GM19397 (cell line): Measurements from ENCODE around the gene OR5I1.
"Not testable (repeated sequence)": the region's sequence is repeated elsewhere in the genome, so short reads cannot be mapped to it uniquely, and the experiment has no call there.

ENCODE experiments used
- ATAC-seq: cut with Tn5 transposase; IDR thresholded peaks from one replicate; pipeline ENCODE4 v1.9.1; 2021; ENCODE audit warnings: mild to moderate bottlenecking, moderate library complexity; ENCODE audit not compliant: unreplicated experiment

The OR5I1 gene

DNA sequence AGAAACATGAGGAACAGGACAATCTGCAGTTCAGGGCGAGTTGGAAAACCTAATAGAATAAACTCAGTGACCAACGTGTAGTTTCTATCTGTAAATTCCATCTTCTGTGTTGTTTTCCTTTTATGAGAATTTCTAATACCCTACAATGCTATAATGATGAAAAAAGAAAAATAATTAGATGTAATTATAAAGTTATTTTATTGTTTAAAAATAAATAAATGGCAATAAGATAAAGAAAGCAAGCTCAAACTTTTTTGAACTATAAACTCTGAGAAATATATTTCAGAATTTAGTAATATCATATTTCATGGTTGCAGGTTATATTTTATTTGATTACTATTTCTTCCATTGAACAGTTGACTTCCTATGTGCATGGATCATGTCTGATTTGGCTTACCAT, at the start of gene OR5I1:
TSS of gene OR5I1 (minus strand) at position 101 of the 400 bp plus-strand sequence. CDS start at position 101, 0 bp downstream.
- ATAC-seq = no peak

DNA sequence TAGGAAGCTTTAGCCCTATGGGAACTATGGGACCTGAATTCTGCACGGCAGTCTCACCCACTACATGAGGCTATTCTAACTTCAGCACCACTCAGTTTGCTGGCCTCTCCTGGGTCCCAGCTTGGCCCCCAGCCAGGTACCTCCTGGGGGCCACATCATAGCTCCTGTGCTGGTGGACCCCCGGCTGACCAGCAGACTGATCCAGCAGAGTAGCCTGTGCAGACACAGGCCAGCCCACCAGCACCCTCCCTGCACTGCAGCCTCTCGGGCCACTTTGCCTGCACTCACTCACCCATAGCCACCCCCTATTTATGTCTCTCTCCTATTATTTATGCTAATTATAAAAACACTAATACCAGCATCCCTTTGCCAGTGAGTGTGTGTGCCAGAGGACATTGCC, 34.7 kb upstream of the OR5I1 start:
- no peak for ATAC-seq

DNA sequence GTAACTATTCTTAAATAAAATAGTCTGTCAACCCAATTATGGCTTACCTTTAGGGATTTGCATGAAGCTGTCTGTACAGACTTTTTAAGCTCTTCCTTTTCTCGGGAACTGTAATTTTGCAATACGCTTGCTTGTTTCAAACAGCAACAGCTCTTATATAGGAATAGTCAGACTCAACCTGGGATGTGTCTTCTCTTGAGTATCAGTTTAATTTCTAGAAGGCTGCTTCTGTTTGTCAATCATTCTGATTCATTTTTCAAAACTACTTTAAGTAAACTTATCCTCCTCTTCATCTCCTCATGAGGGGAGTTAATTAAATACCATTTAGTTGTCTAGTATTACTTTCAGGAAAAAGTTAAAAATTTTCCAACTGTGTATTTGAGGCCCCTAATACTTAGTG, 33.6 kb upstream of the OR5I1 start, which contains the start of gene OR10AG1:
TSS of gene OR10AG1 (minus strand) at position 101 of the 400 bp plus-strand sequence. CDS start at position 63, 38 bp downstream.
- ATAC-seq = no peak

DNA sequence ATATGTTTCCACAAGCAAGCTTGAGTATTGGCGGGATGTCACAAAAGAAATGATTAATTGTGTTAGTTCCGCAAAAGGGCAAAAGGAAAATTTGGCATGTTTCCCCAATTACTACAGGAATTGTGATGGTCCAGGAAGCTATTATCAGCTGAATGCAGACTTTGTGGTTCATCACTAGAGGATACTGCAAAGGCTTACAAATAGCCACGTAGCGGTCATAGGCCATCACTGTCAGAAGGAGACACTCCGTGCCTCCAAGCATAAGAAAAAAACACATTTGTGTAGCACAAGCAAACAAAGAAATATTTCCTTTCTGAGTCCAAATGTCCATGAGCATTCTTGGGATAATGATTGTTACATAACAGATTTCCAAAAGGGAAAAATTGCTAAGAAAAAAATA, 31.7 kb upstream of the OR5I1 start:
- ATAC-seq = no peak

DNA sequence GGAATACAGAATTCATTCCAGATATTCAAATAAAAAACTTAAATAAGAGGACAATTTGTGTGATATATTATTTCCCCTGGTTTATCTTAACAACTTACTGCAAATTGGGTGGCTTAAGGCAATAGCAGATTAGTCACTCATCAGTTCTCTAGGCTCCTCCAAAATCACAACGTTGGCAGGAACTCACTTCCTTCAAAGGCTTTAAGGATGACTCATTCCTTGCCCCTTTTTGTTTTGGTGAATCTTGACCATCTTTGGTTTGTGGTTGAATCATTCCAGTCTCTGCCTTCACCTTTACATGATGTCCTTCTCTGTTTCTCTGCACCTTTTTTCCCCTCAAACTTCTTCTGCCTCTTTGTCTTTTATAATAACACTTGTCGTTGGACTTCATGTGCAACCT, 30.2 kb upstream of the OR5I1 start:
- no peak for ATAC-seq

DNA sequence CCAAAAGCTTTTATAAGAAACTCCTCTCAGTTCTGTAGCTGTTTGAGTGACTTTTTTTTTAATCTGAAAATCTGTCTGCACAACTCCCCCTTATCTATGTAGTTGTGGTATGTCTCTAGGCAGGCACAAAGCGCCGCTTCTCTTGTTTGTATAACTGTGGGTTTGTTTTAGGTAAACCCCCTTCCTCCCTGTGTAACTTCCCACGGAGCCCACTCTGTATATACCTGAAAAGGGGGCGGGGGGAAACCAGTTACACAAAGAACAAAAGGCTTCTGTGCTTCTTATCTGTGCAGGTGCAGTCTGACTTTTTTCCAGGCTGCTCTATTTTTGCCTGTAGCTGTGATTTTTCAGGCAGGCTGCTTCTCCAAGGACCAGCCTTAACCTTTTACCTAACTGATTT, 20.3 kb upstream of the OR5I1 start:
- no peak for ATAC-seq

DNA sequence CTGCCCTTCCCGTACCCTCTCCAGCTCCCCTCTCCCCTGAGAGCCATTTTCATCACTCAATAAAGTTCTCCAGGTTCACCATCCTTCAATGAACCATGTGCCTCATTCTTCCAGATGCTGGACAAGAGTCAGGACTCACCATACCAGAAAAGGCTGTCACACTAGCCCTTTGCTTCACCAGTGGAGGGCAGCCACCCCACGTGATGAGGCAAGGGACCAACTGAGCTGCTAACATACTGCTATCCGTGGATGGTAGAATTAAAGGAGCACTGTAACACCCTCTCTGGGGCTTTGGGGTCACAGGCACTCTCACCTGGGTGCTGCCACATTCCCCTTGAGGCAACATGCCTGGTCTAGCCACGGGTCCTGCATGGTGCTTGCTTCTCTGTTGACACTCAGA, 13.1 kb upstream of the OR5I1 start:
- ATAC-seq = no peak

DNA sequence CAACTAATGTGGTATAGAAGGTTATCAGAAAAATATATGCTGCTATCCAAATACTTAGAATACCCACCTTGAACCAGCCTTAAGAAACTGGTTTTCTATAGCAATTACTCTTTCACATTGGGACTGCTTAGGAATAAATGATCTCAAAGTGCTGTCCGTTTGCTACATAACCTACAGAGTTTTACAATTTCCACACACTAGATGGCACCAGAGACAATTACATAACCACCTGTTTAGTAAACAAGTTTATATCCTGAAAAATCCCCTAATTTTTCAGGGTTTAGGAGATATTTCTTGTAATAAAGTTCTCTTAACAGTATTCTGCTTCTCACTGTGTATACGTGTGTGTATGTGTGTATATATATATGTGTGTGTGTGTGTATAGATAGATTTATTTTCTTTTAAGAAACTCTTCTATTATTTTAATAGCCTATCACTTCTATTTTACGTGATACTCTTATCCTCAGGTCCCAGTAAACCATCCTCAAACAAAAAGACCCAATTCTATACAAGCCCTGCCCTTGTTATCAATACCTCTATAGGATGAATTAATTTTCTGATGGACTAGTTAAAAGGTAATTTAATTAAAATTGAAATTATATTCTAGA, 6.7 kb upstream of the OR5I1 start:
- no peak for ATAC-seq

DNA sequence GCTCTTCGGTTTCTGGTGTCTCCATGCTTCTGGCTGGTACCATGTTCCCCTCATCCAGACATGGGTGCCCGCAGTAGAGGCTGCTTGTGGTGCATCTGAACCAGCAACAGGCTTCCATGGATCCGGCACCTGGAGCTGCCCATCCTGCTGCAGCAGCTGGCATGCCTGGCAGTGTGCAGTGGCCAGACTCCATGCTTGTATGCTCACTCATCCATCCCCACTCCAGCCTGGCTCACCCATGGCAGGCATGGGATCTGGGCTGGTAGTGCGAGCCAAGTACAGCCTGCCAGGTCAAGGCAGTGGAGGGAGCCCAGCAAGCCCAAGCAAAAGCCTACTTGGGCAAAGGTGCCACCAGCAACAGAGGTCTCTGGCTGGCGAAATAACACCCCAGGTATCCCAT, 15.7 kb downstream of the OR5I1 start:
- no peak for ATAC-seq

DNA sequence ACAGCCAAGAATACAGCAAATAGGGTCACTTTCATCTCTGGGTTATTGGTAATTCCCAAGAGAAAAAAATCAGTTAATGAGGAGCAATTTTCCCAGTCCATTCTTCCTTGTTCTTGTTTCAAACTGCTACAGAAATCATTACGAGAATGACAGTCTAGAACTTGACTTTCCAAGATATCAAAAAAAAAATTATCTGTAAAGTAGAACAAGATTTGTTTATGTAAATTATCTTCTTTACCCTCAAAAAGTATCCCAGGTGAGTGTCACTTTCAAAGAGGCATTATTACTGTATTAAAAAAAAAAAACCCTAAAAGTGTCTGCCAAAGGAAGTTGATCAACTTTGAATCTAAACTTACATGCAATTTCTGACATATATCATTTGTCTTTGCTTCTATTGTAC, 21.7 kb downstream of the OR5I1 start, which contains the start of gene OR5W2:
TSS of gene OR5W2 (minus strand) at position 101 of the 400 bp plus-strand sequence. CDS start at position 101, 0 bp downstream.
- no peak for ATAC-seq

DNA sequence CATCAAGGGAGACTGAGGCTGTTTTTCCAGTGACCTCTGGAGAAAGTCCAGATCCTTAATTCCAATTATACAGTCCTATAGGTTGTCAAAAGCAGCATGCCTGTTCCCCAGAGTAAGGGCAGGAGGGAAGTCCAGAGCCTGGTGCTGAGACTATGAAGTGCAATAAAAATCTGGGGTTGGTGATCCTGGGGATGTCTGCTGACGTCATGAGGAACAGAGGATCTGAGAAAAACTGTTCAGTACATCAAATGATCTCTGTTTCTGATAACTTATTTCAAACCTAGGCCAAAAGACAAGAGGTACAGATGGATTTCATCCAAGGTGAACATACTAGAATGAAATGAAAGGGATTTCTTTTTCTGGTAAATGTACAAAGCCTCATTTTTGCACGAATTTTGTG, 33.9 kb downstream of the OR5I1 start:
- ATAC-seq = no peak

DNA sequence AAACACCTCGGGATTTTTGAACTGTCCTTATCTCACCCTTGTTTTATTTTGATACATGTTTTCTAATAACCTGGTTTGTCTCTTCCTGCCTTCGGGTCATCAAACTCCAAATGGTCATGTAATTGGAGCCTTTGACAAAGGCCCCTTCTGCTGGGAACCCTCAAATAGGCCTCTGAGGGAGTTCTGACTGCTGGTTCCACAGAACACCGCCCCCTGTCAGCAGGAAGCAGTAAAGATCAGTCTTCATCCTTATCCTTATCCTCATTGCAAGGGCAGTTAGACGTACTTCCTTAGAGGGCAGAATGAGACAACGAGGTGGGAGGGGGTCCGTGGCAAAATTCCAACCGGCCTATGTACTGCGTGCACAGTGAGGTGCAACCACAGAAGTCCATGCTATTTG, 41.0 kb downstream of the OR5I1 start:
- ATAC-seq = no peak

DNA sequence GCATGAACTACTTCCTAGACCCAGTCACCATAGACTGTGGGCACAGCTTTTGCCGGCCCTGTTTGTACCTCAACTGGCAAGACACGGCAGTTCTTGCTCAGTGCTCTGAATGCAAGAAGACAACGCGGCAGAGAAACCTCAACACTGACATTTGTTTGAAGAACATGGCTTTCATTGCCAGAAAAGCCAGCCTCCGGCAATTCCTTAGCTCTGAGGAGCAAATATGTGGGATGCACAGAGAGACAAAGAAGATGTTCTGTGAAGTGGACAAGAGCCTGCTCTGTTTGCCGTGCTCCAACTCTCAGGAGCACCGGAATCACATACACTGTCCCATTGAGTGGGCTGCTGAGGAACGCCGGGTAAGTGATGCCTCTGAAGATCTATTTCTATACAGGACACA, 50.7 kb downstream of the OR5I1 start:
- ATAC-seq = not testable (repeated sequence)
